ENCODE results near the gene SUMO3. TPM values are rescaled to one million over a fixed set of nuclear protein-coding genes. Genes with fewer than 3 reads are reported as not detected.

SUMO3 gene
- total RNA-seq, 3 donors from 2014 or later: 68.9 to 76.9 (median 69.4) TPM

DNA sequence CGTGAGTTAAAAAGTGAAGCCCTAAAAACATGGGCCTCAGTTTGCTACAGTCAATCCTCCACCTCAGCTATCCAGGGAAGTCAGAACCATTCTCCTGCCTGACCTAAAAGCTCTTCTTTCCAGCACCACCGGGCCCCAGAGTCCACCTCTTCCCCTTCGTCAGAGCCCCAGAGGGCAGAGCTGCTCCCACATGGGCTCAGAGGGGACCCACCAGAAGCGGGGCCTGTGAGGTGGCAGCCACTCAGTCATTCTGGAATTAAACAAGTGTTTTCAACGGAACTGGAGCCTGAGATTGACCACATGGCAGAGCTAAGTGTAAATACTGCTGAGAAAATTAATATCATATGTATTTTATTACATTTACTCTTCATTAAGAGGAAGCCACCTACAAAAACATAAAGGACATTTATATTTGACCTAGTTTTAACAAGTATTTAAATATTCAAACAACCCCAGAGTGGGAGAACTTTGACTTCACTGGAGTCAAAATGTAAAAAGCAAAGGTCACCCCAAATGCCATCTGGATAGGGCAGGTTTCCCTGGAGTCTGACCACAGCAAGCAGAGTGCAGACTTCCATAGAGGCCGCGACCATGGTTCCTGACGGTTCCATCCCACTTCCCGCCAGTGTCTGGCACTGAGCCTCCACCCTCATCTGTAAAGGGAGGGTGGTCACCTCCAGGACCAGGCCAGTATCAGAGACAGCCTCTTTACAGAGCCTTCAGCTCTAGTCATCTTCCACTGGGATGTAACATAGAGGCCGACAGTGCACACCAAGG is 1.8 kb downstream of the SUMO3 start:
- H3K4me3 ChIP-seq: no peak overlapping the region
- DNase-seq: no peak
- no peak for ATAC-seq
- no peaks in the 10 kb centered on the region for H3K9me3 ChIP-seq
- H3K36me3 ChIP-seq (ENCODE audit: low read depth): no peaks in the 10 kb centered on the region
- intact Hi-C loops (cut with DNase I, micrococcal nuclease): no loop called here
- H3K4me1 ChIP-seq (ENCODE audit: low read depth): peaks cover 4% of the 10 kb centered on the region
- TF ChIP-seq, protein P1, sequence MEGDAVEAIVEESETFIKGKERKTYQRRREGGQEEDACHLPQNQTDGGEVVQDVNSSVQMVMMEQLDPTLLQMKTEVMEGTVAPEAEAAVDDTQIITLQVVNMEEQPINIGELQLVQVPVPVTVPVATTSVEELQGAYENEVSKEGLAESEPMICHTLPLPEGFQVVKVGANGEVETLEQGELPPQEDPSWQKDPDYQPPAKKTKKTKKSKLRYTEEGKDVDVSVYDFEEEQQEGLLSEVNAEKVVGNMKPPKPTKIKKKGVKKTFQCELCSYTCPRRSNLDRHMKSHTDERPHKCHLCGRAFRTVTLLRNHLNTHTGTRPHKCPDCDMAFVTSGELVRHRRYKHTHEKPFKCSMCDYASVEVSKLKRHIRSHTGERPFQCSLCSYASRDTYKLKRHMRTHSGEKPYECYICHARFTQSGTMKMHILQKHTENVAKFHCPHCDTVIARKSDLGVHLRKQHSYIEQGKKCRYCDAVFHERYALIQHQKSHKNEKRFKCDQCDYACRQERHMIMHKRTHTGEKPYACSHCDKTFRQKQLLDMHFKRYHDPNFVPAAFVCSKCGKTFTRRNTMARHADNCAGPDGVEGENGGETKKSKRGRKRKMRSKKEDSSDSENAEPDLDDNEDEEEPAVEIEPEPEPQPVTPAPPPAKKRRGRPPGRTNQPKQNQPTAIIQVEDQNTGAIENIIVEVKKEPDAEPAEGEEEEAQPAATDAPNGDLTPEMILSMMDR (IDR thresholded peaks at IDR 0.05): no peak

DNA sequence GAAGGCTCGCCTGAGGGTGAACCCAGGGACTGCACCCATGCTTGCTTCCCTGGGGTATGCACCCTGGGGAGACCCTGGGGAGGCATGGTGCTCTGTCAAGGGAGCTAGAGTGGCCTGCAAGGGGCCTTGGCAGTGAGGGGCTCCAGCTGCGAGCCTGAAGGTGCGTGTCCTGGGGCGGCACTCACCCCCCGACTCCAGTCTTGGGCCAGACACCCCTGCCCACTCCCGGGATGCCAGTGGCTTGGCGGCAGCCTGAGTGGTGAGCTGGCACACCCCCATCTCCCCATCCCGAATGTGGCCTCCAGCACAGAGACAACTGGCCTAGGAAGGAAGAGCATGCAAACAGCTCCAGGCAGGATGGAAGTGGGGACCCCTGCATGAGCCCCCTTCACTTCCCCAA is 2.6 kb downstream of the SUMO3 start:
- intact Hi-C loops (cut with DNase I, micrococcal nuclease): no loop called here
- peaks cover 4% of the 10 kb centered on the region for H3K4me1 ChIP-seq (ENCODE audit: low read depth)
- no peaks in the 10 kb centered on the region for H3K9me3 ChIP-seq
- H3K36me3 ChIP-seq (ENCODE audit: low read depth): no peaks in the 10 kb centered on the region
- H3K4me3 ChIP-seq: no peak overlapping the region
- ATAC-seq (no peak), DNase-seq (peak in 1 of 3 donors; percentile 53)
- TF ChIP-seq, protein P1 (IDR thresholded peaks at IDR 0.05): no peak

DNA sequence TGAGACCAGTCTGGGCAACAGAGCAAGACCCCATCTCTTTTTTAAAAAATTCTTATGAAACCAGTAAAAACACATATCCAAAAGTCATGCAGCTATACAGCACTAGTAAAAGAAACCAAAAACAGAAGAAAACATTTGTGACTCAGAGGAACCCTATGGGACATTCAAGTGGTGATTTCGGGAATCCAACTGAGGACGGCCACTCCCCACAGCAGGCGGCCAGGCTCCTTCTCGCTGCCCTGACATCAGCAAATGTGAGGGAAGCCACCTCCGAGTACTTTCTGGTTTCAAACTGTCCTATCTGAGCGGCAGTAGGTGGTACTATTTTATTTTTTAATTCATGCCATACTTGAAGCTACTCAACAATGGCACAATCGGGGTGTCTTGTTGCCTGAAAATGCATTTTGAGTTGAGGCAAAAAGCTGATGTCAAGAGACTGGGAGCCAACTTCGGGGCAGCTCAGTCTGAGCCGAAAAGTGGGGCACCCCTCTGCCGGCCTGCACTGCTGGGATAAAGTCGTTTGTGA is 3.3 kb downstream of the SUMO3 start:
- H3K36me3 ChIP-seq (ENCODE audit: low read depth): no peaks in the 10 kb centered on the region
- no peak overlapping the region for H3K4me3 ChIP-seq
- intact Hi-C loops (cut with DNase I, micrococcal nuclease): no loop called here
- H3K9me3 ChIP-seq: no peaks in the 10 kb centered on the region
- no peak for ATAC-seq
- H3K4me1 ChIP-seq (ENCODE audit: low read depth): peaks cover 4% of the 10 kb centered on the region
- TF ChIP-seq, protein P1 (IDR thresholded peaks at IDR 0.05): no peak
- DNase-seq: no peak

DNA sequence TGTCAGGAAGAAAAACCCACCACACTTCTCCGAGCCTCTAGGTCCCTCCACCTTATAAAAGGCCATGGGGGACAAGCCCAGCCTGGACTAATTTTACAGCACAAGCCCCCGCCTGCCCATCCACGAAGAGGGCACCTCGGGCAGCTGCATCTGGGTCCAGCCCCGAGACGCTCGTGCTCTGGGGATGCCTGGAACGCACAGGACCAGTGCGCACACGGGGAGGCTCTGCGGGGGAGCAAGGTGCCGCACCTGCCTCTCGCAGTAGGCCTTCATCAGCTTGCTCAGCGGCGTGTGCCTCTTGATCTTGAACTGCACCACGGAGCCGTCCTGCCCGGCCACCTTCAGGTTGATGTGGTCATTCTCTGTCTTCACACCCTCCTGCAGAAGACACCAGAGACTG is 4.1 kb downstream of the SUMO3 start:
- DNase-seq (no peak), ATAC-seq (no peak)
- Histone ChIP-seq H3K36me3 (ENCODE audit: low read depth) (no peaks in the 10 kb centered on the region), H3K4me3 (no peak overlapping the region), H3K9me3 (no peaks in the 10 kb centered on the region), H3K4me1 (ENCODE audit: low read depth) (peaks cover 4% of the 10 kb centered on the region)
- intact Hi-C loops (cut with DNase I, micrococcal nuclease): no loop called here
- TF ChIP-seq, protein P1 (IDR thresholded peaks at IDR 0.05): no peak

DNA sequence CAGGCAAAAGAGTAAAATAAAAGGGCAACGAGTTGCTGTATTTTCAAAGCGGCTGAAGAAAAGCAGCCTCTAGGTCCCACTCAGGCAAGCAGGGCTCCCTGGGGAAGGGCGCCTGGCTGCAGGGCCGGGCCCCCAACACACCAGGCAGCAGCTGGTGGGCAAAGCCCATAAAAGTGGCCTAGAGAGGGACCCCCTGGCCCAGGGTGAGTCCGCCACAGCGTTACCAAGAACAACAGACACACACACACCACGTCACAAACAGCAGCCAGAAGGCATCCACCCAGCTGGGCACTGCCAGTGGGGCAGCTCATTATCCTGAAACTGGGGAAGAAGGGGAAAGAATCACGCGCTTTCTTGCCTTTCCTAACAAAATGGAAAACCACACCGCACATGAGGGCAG is 4.7 kb downstream of the SUMO3 start:
- no peaks in the 10 kb centered on the region for H3K9me3 ChIP-seq

More for the DNA sequence above, 4.7 kb downstream of the SUMO3 start:
- H3K4me1 ChIP-seq (ENCODE audit: low read depth): peaks cover 4% of the 10 kb centered on the region
- DNase-seq: no peak
- TF ChIP-seq, protein P1 (IDR thresholded peaks at IDR 0.05): no peak
- no peaks in the 10 kb centered on the region for H3K36me3 ChIP-seq (ENCODE audit: low read depth)
- H3K4me3 ChIP-seq: no peak overlapping the region
- intact Hi-C loops (cut with DNase I, micrococcal nuclease): no loop called here
- ATAC-seq: no peak
